ENCODE data around the gene SPINDOC.

Gene SPINDOC

GRCh38 chr11:63844836-63845235 lies 31.6 kb downstream of the SPINDOC start:
- no peak overlapping the region for H3K4me3 ChIP-seq (ENCODE audit: low read depth, low read length)
- DNase-seq (ENCODE audit: low read depth), result no peak
- TF ChIP-seq CTCF (IDR thresholded peaks at IDR 0.05; ENCODE audit: low read depth, low read length, missing control alignments), result no peak

GRCh38 chr11:63845303-63845702 lies 32.0 kb downstream of the SPINDOC start:
- TF ChIP-seq CTCF (IDR thresholded peaks at IDR 0.05; ENCODE audit: low read depth, low read length, missing control alignments), result no peak
- no peak overlapping the region for H3K4me3 ChIP-seq (ENCODE audit: low read depth, low read length)
- no peak for DNase-seq (ENCODE audit: low read depth)

- no peak for TF ChIP-seq CTCF (IDR thresholded peaks at IDR 0.05; ENCODE audit: low read depth, low read length, missing control alignments)
- DNase-seq (ENCODE audit: low read depth), result no peak
- H3K4me3 ChIP-seq (ENCODE audit: low read depth, low read length), result no peak overlapping the region
Measured at GRCh38 chr11:63845911-63846310, 32.7 kb downstream of the SPINDOC start.

GRCh38 chr11:63846897-63847296 lies 33.6 kb downstream of the SPINDOC start:
- no peak overlapping the region for H3K4me3 ChIP-seq (ENCODE audit: low read depth, low read length)
- TF ChIP-seq CTCF (IDR thresholded peaks at IDR 0.05; ENCODE audit: low read depth, low read length, missing control alignments), result no peak
- no peak for DNase-seq (ENCODE audit: low read depth)

- H3K4me3 ChIP-seq (ENCODE audit: low read depth, low read length), result no peak overlapping the region
- DNase-seq (ENCODE audit: low read depth), result no peak
- TF ChIP-seq CTCF (IDR thresholded peaks at IDR 0.05; ENCODE audit: low read depth, low read length, missing control alignments), result no peak
Measured at GRCh38 chr11:63847363-63847762, 34.1 kb downstream of the SPINDOC start.

- TF ChIP-seq CTCF (IDR thresholded peaks at IDR 0.05; ENCODE audit: low read depth, low read length, missing control alignments), result no peak
- H3K4me3 ChIP-seq (ENCODE audit: low read depth, low read length), result no peak overlapping the region
- DNase-seq (ENCODE audit: low read depth), result no peak
Measured at GRCh38 chr11:63849691-63850090, 36.4 kb downstream of the SPINDOC start.

- no peak for DNase-seq (ENCODE audit: low read depth)
- TF ChIP-seq CTCF (IDR thresholded peaks at IDR 0.05; ENCODE audit: low read depth, low read length, missing control alignments), result no peak
- H3K4me3 ChIP-seq (ENCODE audit: low read depth, low read length), result no peak overlapping the region
Measured at GRCh38 chr11:63850920-63851319, 37.7 kb downstream of the SPINDOC start.

Data from GM12864 (cell line).